Astrocyte (in vitro differentiated cells and primary cell): ENCODE data around the gene HEXD. TPM values are rescaled to one million over a fixed set of nuclear protein-coding genes. Genes with fewer than 3 reads are reported as not detected.

Experiments
- DNase-seq: peaks from one replicate; pipeline ENCODE4 v3.0.0-alpha.2; 2010; ENCODE audit warnings: low read depth
- FAIRE-seq: peaks from 2 replicates; lab custom pipeline; 2011; peaks lifted over from hg19 to GRCh38; lab: Jason Lieb, UNC
- H2AFZ ChIP-seq: 2 replicates; pipeline ENCODE4 v1.6.0; 2012; ENCODE audit warnings: low read depth, low read length, inconsistent platforms
- H3K27ac ChIP-seq: 2 replicates; pipeline ENCODE4 v1.5.1; 2011; ENCODE audit warnings: low read depth, low read length, inconsistent platforms
- H3K27me3 ChIP-seq: 2 replicates; pipeline ENCODE4 v1.6.0; 2011; ENCODE audit warnings: low read length, inconsistent platforms; ENCODE audit not compliant: insufficient read depth
- H3K36me3 ChIP-seq: 2 replicates; pipeline ENCODE4 v1.5.1; 2011; ENCODE audit warnings: low read length, inconsistent platforms; ENCODE audit not compliant: insufficient read depth
- H3K4me1 ChIP-seq: 2 replicates; pipeline ENCODE4 v1.5.1; 2011; ENCODE audit warnings: low read length, inconsistent platforms; ENCODE audit not compliant: insufficient read depth
- H3K4me2 ChIP-seq: 2 replicates; pipeline ENCODE4 v1.6.0; 2012; ENCODE audit warnings: low read length, inconsistent platforms
- H3K4me3 ChIP-seq: 2 replicates; pipeline ENCODE4 v1.5.1; 2011; ENCODE audit warnings: low read depth, mild to moderate bottlenecking, low read length, inconsistent platforms; ENCODE audit not compliant: insufficient read depth
- H3K79me2 ChIP-seq: 2 replicates; pipeline ENCODE4 v1.6.0; 2012; ENCODE audit warnings: mild to moderate bottlenecking, low read length, inconsistent platforms; ENCODE audit not compliant: insufficient read depth
- H3K9ac ChIP-seq: 2 replicates; pipeline ENCODE4 v1.6.0; 2012; ENCODE audit warnings: mild to moderate bottlenecking, low read length, inconsistent platforms
- H3K9me3 ChIP-seq: 2 replicates; pipeline ENCODE4 v1.5.1; 2012; ENCODE audit warnings: low read depth, mild to moderate bottlenecking, low read length, inconsistent platforms; ENCODE audit not compliant: insufficient read depth
- H4K20me1 ChIP-seq: 2 replicates; pipeline ENCODE4 v1.6.0; 2012; ENCODE audit warnings: low read length, inconsistent platforms; ENCODE audit not compliant: insufficient read depth
- H3K27ac Mint-ChIP-seq: one replicate; pipeline ENCODE4 v1.8.0; 2021; ENCODE audit warnings: mild to moderate bottlenecking, mixed read lengths; ENCODE audit not compliant: unreplicated experiment
- H3K27me3 Mint-ChIP-seq: one replicate; pipeline ENCODE4 v1.8.0; 2021; ENCODE audit warnings: low read depth, mixed read lengths; ENCODE audit not compliant: unreplicated experiment
- H3K36me3 Mint-ChIP-seq: one replicate; pipeline ENCODE4 v1.8.0; 2021; ENCODE audit warnings: low read depth, mixed read lengths; ENCODE audit not compliant: unreplicated experiment
- H3K4me1 Mint-ChIP-seq: one replicate; pipeline ENCODE4 v1.8.0; 2021; ENCODE audit warnings: low read depth, mixed read lengths; ENCODE audit not compliant: unreplicated experiment
- H3K4me3 Mint-ChIP-seq: one replicate; pipeline ENCODE4 v1.8.0; 2021; ENCODE audit warnings: mild to moderate bottlenecking, moderate library complexity, mixed read lengths; ENCODE audit not compliant: unreplicated experiment
- H3K9me3 Mint-ChIP-seq: one replicate; pipeline ENCODE4 v1.8.0; 2021; ENCODE audit warnings: mild to moderate bottlenecking, mixed read lengths; ENCODE audit not compliant: unreplicated experiment
- EZH2 ChIP-seq: IDR thresholded peaks from 2 replicates; pipeline ENCODE4 v1.6.1; 2012; ENCODE audit warnings: mild to moderate bottlenecking, low read length, inconsistent platforms; ENCODE audit not compliant: insufficient read depth
- total RNA-seq: library from RNA; stranded (reverse); gene quantifications from 2 replicates; pipeline ENCODE4 v1.2.1, GENCODE V29; 2021
- TF ChIP-seq, protein P1 (sequence below): IDR thresholded peaks from 2 replicates; pipeline ENCODE4 v1.5.1; 2011; ENCODE audit warnings: low read depth, mild to moderate bottlenecking, inconsistent platforms, low read length, moderate library complexity; ENCODE audit not compliant: insufficient read depth

HEXD gene
- total RNA-seq, 1 donor from 2014 or later: 11.1 TPM

DNA sequence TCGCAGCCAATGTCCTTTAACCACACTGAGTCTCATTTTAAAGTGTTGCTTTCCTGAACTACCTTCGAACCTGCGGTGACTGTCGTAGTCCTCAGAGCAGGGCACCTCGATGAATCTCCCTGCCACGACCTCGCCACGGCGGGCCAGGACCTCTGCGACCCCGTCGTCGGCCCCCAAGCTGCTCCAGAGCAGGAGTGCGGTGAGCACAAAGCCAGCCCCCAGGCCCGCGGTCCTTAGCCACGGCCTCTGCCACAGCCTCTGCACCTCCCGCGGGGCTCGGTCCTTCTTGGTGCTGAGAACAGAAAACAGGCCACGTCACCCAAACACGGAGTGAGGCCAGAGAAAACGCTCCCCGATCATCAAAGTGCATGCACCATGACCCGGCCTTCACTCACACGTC lies 2.8 kb upstream of the HEXD start:
- Histone ChIP-seq H2AFZ (no peak overlapping the region), H3K4me2 (no peak overlapping the region), H3K9ac (no peak overlapping the region), H3K79me2 (peaks cover 2% of the 10 kb centered on the region), H3K27ac (no peak overlapping the region), H3K4me3 (no peak overlapping the region), H3K36me3 (no peaks in the 10 kb centered on the region), H3K27me3 (no peaks in the 10 kb centered on the region), H3K9me3 (no peaks in the 10 kb centered on the region), H4K20me1 (peaks cover 48% of the 10 kb centered on the region), H3K4me1 (peaks cover 7% of the 10 kb centered on the region)
- FAIRE-seq (no peak), DNase-seq (no peak)
- Mint-ChIP-seq H3K27ac (no peak overlapping the region), H3K4me3 (peak overlapping the region; percentile 76), H3K9me3 (no peaks in the 10 kb centered on the region), H3K4me1 (peaks cover 2% of the 10 kb centered on the region), H3K27me3 (no peaks in the 10 kb centered on the region), H3K36me3 (peaks cover 6% of the 10 kb centered on the region)
- no peak for TF ChIP-seq EZH2
- TF ChIP-seq, protein P1, sequence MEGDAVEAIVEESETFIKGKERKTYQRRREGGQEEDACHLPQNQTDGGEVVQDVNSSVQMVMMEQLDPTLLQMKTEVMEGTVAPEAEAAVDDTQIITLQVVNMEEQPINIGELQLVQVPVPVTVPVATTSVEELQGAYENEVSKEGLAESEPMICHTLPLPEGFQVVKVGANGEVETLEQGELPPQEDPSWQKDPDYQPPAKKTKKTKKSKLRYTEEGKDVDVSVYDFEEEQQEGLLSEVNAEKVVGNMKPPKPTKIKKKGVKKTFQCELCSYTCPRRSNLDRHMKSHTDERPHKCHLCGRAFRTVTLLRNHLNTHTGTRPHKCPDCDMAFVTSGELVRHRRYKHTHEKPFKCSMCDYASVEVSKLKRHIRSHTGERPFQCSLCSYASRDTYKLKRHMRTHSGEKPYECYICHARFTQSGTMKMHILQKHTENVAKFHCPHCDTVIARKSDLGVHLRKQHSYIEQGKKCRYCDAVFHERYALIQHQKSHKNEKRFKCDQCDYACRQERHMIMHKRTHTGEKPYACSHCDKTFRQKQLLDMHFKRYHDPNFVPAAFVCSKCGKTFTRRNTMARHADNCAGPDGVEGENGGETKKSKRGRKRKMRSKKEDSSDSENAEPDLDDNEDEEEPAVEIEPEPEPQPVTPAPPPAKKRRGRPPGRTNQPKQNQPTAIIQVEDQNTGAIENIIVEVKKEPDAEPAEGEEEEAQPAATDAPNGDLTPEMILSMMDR: no peak

DNA sequence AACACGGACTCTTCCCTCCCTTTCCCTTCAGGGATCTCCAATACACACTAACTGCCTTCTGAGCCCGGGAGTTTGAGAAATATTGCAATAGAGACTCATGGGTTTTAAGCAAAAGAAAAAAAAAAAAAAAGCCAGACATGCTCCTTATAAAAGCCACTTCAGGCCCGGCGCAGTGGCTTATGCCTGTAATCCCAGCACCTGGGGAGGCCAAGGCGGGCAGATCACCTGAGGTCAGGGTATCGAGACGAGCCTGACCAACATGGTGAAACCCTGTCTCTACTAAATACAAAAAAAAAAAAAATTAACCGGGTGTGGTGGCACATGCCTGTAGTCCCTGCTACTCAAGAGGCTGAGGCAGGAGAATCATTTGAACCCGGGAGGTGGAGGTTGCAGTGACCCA lies 2.4 kb upstream of the HEXD start:
- DNase-seq (no peak), FAIRE-seq (no peak)
- peaks cover 47% of the 10 kb centered on the region for H4K20me1 ChIP-seq
- H3K27me3 Mint-ChIP-seq: no peaks in the 10 kb centered on the region
- H3K4me1 Mint-ChIP-seq: peaks cover 2% of the 10 kb centered on the region
- no peak overlapping the region for H3K4me2 ChIP-seq
- no peaks in the 10 kb centered on the region for H3K9me3 Mint-ChIP-seq
- no peaks in the 10 kb centered on the region for H3K9me3 ChIP-seq
- no peak for TF ChIP-seq EZH2
- TF ChIP-seq, protein P1: no peak
- no peak overlapping the region for H3K27ac ChIP-seq
- peaks cover 6% of the 10 kb centered on the region for H3K36me3 Mint-ChIP-seq
- H3K4me3 Mint-ChIP-seq: no peak overlapping the region
- H3K4me1 ChIP-seq: peaks cover 7% of the 10 kb centered on the region
- no peak overlapping the region for H3K4me3 ChIP-seq
- no peak overlapping the region for H3K9ac ChIP-seq
- H2AFZ ChIP-seq: no peak overlapping the region
- no peaks in the 10 kb centered on the region for H3K36me3 ChIP-seq
- H3K27me3 ChIP-seq: no peaks in the 10 kb centered on the region
- no peak overlapping the region for H3K27ac Mint-ChIP-seq
- H3K79me2 ChIP-seq: peaks cover 2% of the 10 kb centered on the region

- Mint-ChIP-seq H3K27ac (no peak overlapping the region), H3K4me1 (peaks cover 2% of the 10 kb centered on the region), H3K36me3 (peaks cover 7% of the 10 kb centered on the region), H3K9me3 (no peaks in the 10 kb centered on the region), H3K27me3 (no peaks in the 10 kb centered on the region), H3K4me3 (no peak overlapping the region)
- no peak for DNase-seq
- peaks cover 7% of the 10 kb centered on the region for H3K4me1 ChIP-seq
- H3K27ac ChIP-seq: no peak overlapping the region
- H3K4me2 ChIP-seq: no peak overlapping the region
- no peak for FAIRE-seq
- H3K27me3 ChIP-seq: no peaks in the 10 kb centered on the region
- no peaks in the 10 kb centered on the region for H3K36me3 ChIP-seq
- H3K79me2 ChIP-seq: peaks cover 2% of the 10 kb centered on the region
- no peak overlapping the region for H2AFZ ChIP-seq
- peaks cover 45% of the 10 kb centered on the region for H4K20me1 ChIP-seq
- H3K4me3 ChIP-seq: no peak overlapping the region
- TF ChIP-seq, protein P1: no peak
- TF ChIP-seq EZH2: no peak
- no peak overlapping the region for H3K9ac ChIP-seq
- no peaks in the 10 kb centered on the region for H3K9me3 ChIP-seq
Measured at GRCh38 chr17:82416264-82416663, 1.9 kb upstream of the HEXD start.
